Esophagus muscularis mucosa (tissue), 4 donors: ENCODE measurements around the gene MARCHF2. TPM values are rescaled to one million over a fixed set of nuclear protein-coding genes. Genes with fewer than 3 reads are reported as not detected.
"Not testable (repeated sequence)": the region's sequence is repeated elsewhere in the genome, so short reads cannot be mapped to it uniquely, and the experiment has no call there.

Source experiments
- DNase-seq: peaks from one replicate; pipeline ENCODE4 v3.0.0-alpha.2; 2017; ENCODE audit errors: extremely low spot score
- H3K27ac ChIP-seq, 4 donors: fragments of 200-600 bp; sonication (generic); replicated peaks in 1 of 4; 1 replicate in 3 of 4; 2 replicates in 1 of 4; pipeline ENCODE4 v1.5.1; 2016 to 2019; ENCODE audit warnings: mild to moderate bottlenecking in 1 of 4
- H3K27me3 ChIP-seq, 4 donors: fragments of 200-600 bp; sonication (generic); one replicate each; pipeline versions ENCODE4 v1.5.1 to v1.6.0; 2016 to 2019
- H3K36me3 ChIP-seq, 4 donors: fragments of 200-600 bp; sonication (generic); one replicate each; pipeline ENCODE4 v1.5.1; 2016 to 2019
- H3K4me1 ChIP-seq, 4 donors: fragments of 200-600 bp; sonication (generic); one replicate each; pipeline ENCODE4 v1.5.1; 2016 to 2019
- H3K4me3 ChIP-seq, 4 donors: fragments of 200-600 bp; sonication (generic); 1 replicate in 2 of 4; 2 replicates in 2 of 4; pipeline ENCODE4 v1.5.1; 2016 to 2019; ENCODE audit warnings: mild to moderate bottlenecking in 4 of 4, moderate library complexity in 1 of 4
- H3K9me3 ChIP-seq, 4 donors: fragments of 200-600 bp; sonication (generic); 1 replicate in 3 of 4; 2 replicates in 1 of 4; pipeline ENCODE4 v1.5.1; 2016 to 2019
- EP300 ChIP-seq: sonication (generic); formaldehyde crosslinking; IDR thresholded peaks from one replicate; pipeline ENCODE4 v1.6.1; 2017; ENCODE audit warnings: antibody characterized with exemption
- POLR2A ChIP-seq: fragments of 450-650 bp; IDR thresholded peaks from one replicate; pipeline ENCODE4 v1.6.1; 2017; ENCODE audit warnings: antibody characterized with exemption, moderate library complexity, mild to moderate bottlenecking, low read depth
- POLR2AphosphoS5 ChIP-seq, 2 donors: sonication (generic); formaldehyde crosslinking; IDR thresholded peaks; one replicate each; pipeline ENCODE4 v1.6.1; 2017; ENCODE audit warnings: antibody characterized with exemption in 2 of 2
- WGBS: methylation state at CpG from one replicate; pipeline ENCODE4 v1.1.5; 2018; 5-methylcytosine and 5-hydroxymethylcytosine counted together
- intact Hi-C: fragments of 100-400 bp; cut with DNase I; formaldehyde crosslinking; loops from one replicate; pipeline ENCODE4 v1.15.1; 2023
- total RNA-seq, 4 donors: library from RNA; depleted of rRNA; stranded (reverse); fragments of >200 nt; gene quantifications; one replicate each; pipeline versions ENCODE4 v1.1.0 to v1.2.1, GENCODE V29; 2016
- TF ChIP-seq, protein P1 (sequence below), 3 experiments: fragments of 200-600 bp in 2 of 3; fragments of 450-650 bp in 1 of 3; sonication (generic) in 2 of 3; IDR thresholded peaks; one replicate each; pipeline ENCODE4 v1.5.1; 2017 to 2019; ENCODE audit warnings: antibody characterized with exemption in 3 of 3, mild to moderate bottlenecking in 2 of 3, moderate library complexity in 1 of 3

MARCHF2 gene
- total RNA-seq, 4 donors from 2014 or later, result 227 to 286 (median 247) TPM

DNA sequence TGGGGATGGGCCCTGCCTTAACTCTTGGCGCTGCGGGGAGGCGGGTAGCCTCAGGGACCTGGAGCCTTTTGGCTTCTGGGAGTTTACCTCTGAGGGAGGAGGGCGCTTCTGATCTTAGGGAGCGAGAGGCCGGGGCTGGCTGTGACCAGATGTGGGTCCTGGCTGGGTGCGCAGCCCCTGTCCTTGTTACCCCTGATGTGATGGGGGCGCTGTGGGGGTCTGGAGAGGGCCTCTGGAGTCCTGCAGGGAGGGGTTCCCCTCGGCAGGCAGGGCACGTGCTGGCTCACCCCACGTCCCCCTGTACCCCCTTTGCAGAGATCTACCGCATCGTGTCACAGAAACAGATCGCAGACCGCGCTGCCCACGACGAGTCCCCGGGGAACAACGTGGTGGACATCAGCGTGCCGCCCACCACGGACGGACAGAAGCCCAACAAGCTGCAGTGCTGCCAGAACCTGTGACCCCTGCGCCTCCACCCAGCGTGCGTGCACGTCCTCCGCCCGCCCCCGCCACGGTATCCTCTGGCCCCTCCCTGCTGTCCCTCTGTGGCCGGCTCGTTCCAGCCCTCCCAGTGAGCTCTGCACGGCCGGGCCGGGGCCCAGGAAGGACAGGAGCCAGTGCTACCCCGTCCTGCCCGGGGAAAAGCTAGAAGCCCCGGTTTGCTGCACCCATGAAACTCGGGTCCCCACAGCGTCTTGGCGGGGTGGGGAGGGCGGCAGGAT, 9.8 kb upstream of the MARCHF2 start:
- Histone ChIP-seq H3K27ac (no peak overlapping the region), H3K4me3 (no peak overlapping the region), H3K36me3 (peaks cover 34 to 75% (median 62%) of the 10 kb centered on the region in 4 donors), H3K27me3 (no peaks in the 10 kb centered on the region), H3K4me1 (peaks cover 3 to 19% (median 6%) of the 10 kb centered on the region in 4 donors), H3K9me3 (no peaks in the 10 kb centered on the region)
- WGBS, result 84% methylated on average over 24 of the region's 44 CpGs
- no peak for DNase-seq
- TF ChIP-seq POLR2AphosphoS5 (IDR thresholded peaks at IDR 0.05), result no peak
- TF ChIP-seq POLR2A, result no peak
- no peak for TF ChIP-seq EP300
- TF ChIP-seq, protein P1, sequence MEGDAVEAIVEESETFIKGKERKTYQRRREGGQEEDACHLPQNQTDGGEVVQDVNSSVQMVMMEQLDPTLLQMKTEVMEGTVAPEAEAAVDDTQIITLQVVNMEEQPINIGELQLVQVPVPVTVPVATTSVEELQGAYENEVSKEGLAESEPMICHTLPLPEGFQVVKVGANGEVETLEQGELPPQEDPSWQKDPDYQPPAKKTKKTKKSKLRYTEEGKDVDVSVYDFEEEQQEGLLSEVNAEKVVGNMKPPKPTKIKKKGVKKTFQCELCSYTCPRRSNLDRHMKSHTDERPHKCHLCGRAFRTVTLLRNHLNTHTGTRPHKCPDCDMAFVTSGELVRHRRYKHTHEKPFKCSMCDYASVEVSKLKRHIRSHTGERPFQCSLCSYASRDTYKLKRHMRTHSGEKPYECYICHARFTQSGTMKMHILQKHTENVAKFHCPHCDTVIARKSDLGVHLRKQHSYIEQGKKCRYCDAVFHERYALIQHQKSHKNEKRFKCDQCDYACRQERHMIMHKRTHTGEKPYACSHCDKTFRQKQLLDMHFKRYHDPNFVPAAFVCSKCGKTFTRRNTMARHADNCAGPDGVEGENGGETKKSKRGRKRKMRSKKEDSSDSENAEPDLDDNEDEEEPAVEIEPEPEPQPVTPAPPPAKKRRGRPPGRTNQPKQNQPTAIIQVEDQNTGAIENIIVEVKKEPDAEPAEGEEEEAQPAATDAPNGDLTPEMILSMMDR (IDR thresholded peaks at IDR 0.05), result no peak
- intact Hi-C loops, result no loop called here

DNA sequence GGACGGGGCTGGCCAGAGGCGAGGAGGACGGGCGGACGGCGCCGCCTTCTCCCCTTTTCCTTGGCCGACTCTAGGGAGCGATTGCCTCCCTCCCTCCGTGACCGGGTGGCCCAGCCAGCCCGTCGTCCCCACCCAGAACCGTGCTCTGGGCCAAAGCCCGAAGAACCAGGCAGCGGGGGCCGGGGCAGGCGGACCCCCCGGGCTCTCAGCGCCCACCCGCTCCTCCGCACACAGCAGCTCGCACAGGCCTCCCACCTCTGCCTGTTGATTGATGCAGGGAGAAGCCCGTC, 9.3 kb upstream of the MARCHF2 start:
- WGBS, result 86% methylated on average over 12 of the region's 24 CpGs
- no peak for TF ChIP-seq EP300
- TF ChIP-seq, protein P1 (IDR thresholded peaks at IDR 0.05), result no peak
- no peak for TF ChIP-seq POLR2AphosphoS5 (IDR thresholded peaks at IDR 0.05)
- no peak for TF ChIP-seq POLR2A
- Histone ChIP-seq H3K36me3 (peaks cover 34 to 75% (median 62%) of the 10 kb centered on the region in 4 donors), H3K9me3 (no peaks in the 10 kb centered on the region), H3K27ac (no peak overlapping the region), H3K4me3 (no peak overlapping the region), H3K27me3 (no peaks in the 10 kb centered on the region), H3K4me1 (peaks cover 0 to 14% (median 2%) of the 10 kb centered on the region in 4 donors)
- DNase-seq, result no peak
- intact Hi-C loops, result no loop called here

DNA sequence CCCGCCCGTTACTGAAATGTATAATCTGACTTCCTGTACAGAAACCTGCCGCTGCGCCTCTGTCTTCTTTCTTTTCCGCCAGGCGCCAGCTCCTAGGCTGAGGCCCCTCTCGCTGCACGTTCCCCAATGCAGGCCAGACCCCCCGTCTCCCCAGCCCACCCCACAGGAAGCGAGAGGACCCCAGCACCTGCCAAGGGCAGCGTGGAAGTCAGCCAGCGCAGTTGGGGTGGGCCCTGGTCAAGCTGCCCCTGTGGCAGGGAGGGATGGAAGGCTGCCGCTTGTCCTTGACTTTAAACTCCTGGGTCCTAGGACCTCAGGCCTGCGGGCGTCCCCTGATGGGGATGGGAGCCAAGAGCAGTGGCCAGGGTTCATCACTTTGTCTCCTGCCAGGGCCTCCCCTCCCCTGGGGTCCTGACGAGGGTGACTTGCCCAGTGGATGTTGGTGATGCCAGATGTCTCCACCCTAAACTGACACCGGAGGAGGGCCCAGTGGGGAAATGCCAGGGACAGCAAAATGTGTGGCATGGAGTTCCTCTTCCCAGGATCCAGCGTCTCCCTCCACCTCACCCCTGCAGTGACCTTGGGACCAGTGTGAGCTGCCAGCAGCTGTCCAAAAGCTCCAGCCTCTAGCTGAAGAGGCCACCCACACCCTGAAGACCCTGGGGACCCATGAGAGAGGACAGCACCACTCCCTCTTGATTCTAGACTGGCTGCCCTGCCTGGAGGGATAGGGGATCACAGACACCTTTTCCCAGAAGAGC, 8.5 kb upstream of the MARCHF2 start:
- TF ChIP-seq, protein P1 (IDR thresholded peaks at IDR 0.05), result no peak
- TF ChIP-seq EP300, result no peak
- Histone ChIP-seq H3K36me3 (peaks cover 32 to 69% (median 57%) of the 10 kb centered on the region in 4 donors), H3K4me1 (peaks cover 0 to 9% (median 2%) of the 10 kb centered on the region in 4 donors), H3K4me3 (no peak overlapping the region), H3K9me3 (no peaks in the 10 kb centered on the region), H3K27me3 (no peaks in the 10 kb centered on the region), H3K27ac (no peak overlapping the region)
- intact Hi-C loops, result no loop called here
- 87% methylated on average over 16 of the region's 18 CpGs for WGBS
- no peak for DNase-seq

DNA sequence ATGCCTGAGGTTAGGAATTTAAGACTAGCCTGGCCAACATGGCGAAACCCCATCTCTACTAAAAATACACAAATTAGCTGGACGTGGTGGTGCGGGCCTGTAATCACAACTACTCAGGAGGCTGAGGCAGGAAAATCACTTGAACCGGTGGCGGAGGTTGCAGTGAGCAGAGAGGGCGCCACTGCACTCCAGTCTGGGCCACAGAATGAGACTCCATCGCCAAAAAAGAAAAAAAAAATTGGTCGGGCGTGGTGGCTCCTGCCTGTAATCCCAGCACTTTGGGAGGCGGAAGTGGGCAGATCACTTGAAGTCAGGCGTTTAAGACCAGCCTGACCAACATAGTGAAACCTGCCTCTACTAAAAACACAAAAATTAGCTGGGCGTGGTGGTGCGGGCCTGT, 2.4 kb upstream of the MARCHF2 start:
- intact Hi-C loops, result loop anchor here (5.0 kb wide), 1 partner anchor 37 kb away; no protein-coding TSS in a partner anchor
- H3K4me1 ChIP-seq, result peaks cover 16 to 32% (median 27%) of the 10 kb centered on the region in 4 donors
- not testable (repeated sequence) for DNase-seq, H3K4me3 ChIP-seq, H3K9me3 ChIP-seq, H3K36me3 ChIP-seq, H3K27ac ChIP-seq, H3K27me3 ChIP-seq
- WGBS, result 85% methylated on average over 13 of the region's 13 CpGs

DNA sequence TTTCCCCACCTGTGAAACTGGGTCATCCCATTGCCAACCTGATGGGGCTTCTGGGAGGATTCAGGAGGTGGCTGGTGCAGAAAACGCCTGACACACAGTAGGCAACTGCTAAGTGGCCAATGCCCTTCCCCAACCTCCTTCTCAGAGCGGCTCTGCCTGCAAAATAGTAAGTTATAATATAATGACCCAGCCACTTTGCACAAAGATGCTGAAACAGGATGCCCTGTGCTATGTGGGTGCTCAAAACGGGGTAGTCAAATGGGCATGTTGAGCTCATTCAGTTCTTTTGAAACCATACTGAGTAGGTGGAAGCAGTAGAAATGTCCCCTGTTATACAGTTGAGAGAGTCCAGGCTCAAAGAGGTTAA, 507 bp downstream of the MARCHF2 start:
- intact Hi-C loops, result loop anchor here (2.0 to 5.0 kb wide), 2 partner anchors 34 to 93 kb away; no protein-coding TSS in a partner anchor
- peak overlapping the region; percentile 82 to 94 (median 90) for H3K27ac ChIP-seq

More for the DNA sequence above, 507 bp downstream of the MARCHF2 start:
- 7% methylated on average over 1 of the region's 3 CpGs for WGBS
- DNase-seq, result no peak
- Histone ChIP-seq H3K4me3 (peak overlapping the region; percentile 89 to 94 (median 92)), H3K27me3 (no peaks in the 10 kb centered on the region), H3K4me1 (peaks cover 44 to 61% (median 56%) of the 10 kb centered on the region in 4 donors), H3K9me3 (no peaks in the 10 kb centered on the region), H3K36me3 (peaks cover 0 to 4% (median 2%) of the 10 kb centered on the region in 4 donors)
- TF ChIP-seq, protein P1 (IDR thresholded peaks at IDR 0.05), result no peak
- no peak for TF ChIP-seq POLR2A
- TF ChIP-seq EP300, result no peak
- no peak for TF ChIP-seq POLR2AphosphoS5 (IDR thresholded peaks at IDR 0.05)
